IPS DF 6.9 (cell line): Measurements from ENCODE around the gene ACADVL.
"Not testable (repeated sequence)": the region's sequence is repeated elsewhere in the genome, so short reads cannot be mapped to it uniquely, and the experiment has no call there.

Experiments used
- DNase-seq: peaks from one replicate; pipeline ENCODE4 v3.0.0-alpha.2; 2013; ENCODE audit warnings: low read depth, low spot score
- H3K27ac ChIP-seq: one replicate; pipeline ENCODE4 v1.5.1; 2013; ENCODE audit warnings: low read length, control low read depth
- H3K27me3 ChIP-seq: 2 replicates; pipeline ENCODE4 v1.6.1; 2013; ENCODE audit warnings: mild to moderate bottlenecking, low read length; ENCODE audit not compliant: control insufficient read depth, insufficient read depth
- H3K36me3 ChIP-seq: 2 replicates; pipeline ENCODE4 v1.6.1; 2013; ENCODE audit warnings: low read length; ENCODE audit not compliant: control insufficient read depth, insufficient read depth
- H3K4me1 ChIP-seq: 2 replicates; pipeline ENCODE4 v1.6.1; 2013; ENCODE audit warnings: low read length; ENCODE audit not compliant: control insufficient read depth, insufficient read depth
- H3K4me3 ChIP-seq: 2 replicates; pipeline ENCODE4 v1.5.1; 2013; ENCODE audit warnings: mild to moderate bottlenecking, low read length
- H3K9me3 ChIP-seq: 2 replicates; pipeline ENCODE4 v1.6.1; 2013; ENCODE audit warnings: low read length, inconsistent platforms; ENCODE audit not compliant: control insufficient read depth, insufficient read depth
- WGBS: extraction: QIAGEN DNeasy Blood & Tissue Kit; methylation state at CpG from one replicate; pipeline ENCODE4 v1.1.7; 2013; ENCODE audit warnings: mixed read lengths, missing lambda C conversion rate; ENCODE audit not compliant: insufficient read length, insufficient coverage; 5-methylcytosine and 5-hydroxymethylcytosine counted together

ACADVL gene

GRCh38 chr17:7219812-7220592 is at the start of gene ACADVL, which contains the start of gene DLG4:
Gene ACADVL (plus strand): TSS chr17:7219938. CDS start chr17:7219985, 47 bp downstream.
Gene DLG4 (minus strand): TSS chr17:7219836.
- Histone ChIP-seq H3K4me3 (peak within 1 kb of the TSS; percentile 71), H3K4me1 (peaks cover 3% of the 10 kb centered on the region), H3K27me3 (no peaks in the 10 kb centered on the region), H3K27ac (no peak within 1 kb of the TSS), H3K36me3 (peaks cover 29% of the 10 kb centered on the region), H3K9me3 (no peaks in the 10 kb centered on the region)
- WGBS = no CpG with 5 or more reads among the region's 63 CpGs
- DNase-seq = peak; percentile 61

DNA sequence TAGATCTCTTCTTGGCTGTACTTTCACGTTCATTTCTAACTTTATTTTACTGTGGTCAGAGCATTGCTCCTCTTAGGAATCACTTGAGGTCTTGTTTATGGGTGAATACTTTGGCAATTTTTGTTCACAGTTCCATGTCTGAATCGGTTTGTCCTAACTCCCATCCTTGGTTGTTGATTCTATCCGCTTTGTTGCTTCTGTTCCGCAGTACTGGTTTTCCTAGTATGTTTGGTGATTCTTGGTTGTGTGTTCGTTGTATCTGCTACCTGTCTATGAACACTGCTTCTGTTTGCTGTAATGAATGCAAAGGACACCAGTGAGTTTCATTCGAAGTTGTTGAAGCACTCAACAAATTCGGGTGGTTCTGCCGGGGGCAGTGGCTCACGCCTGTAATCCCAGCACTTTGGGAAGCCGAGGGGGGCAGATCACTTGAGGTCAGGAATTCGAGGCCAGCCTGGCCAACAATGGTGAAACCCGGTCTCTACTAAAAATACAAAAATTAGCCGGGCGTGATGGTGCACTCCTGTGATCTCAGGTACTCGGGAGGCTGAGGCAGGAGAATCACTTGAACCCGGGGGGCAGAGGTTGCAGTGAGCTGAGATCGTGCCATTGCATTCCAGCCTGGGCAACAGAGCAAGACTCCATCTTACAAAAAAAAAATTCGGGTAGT is 47.1 kb upstream of the ACADVL start:
- H3K27ac ChIP-seq, H3K9me3 ChIP-seq, DNase-seq, H3K36me3 ChIP-seq, H3K27me3 ChIP-seq, H3K4me3 ChIP-seq, H3K4me1 ChIP-seq: not testable (repeated sequence)
- WGBS = no CpG with 5 or more reads among the region's 18 CpGs

DNA sequence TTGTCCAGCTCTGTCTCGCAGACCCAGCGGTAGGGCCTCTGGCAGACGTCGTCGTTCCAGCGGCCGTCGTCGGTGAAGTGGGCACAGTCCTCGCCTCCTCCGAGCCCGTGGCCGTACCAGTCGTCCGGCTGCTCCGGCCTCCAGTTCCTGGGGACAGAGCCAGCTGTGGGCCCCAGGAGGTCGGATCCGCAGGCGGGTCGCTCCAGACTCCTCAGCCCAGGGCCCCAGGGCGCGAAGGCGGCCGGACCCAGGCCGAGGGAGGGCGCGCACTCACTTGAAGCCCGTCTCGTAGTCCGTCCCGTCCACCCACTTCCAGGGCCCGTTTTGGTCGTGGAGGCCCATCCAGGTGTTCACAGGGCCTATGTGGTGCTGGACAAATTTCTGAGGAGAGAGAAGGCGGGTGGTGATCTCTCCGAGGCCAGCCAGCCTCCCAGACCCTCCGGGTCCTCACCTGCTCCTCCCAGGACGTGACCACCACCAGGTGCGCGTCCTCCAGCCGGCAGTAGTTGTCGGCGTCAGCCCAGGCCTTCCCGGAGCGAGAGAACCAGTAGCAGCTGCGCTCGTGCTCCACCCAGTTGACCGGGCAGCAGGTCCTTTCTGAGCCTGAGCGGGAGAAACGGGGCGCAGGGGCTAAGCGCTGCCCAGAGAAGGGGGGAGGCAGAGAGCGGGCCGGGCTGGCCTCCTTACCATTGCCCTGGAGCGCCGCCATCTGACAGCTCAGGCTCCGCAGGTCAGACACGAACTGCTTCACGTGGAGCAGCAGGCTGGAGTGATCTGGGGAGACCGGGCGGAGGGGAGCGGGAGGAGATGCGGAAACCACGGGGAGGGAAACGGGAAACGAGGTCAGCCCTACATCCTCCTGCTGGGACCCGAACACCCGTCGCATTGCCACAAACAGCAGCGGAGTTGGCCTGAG is 45.8 kb upstream of the ACADVL start:
- WGBS = no CpG with 5 or more reads among the region's 69 CpGs
- DNase-seq = peak; percentile 70
- Histone ChIP-seq H3K4me1 (no peaks in the 10 kb centered on the region), H3K27me3 (peaks cover 3% of the 10 kb centered on the region; the same call in 1 of the 2 replicates), H3K4me3 (peak overlapping the region; percentile 10; the same call in 1 of the 2 replicates), H3K36me3 (no peaks in the 10 kb centered on the region), H3K27ac (no peak overlapping the region), H3K9me3 (no peaks in the 10 kb centered on the region)

GRCh38 chr17:7174603-7175326 is 45.0 kb upstream of the ACADVL start:
- Histone ChIP-seq H3K4me1 (no peaks in the 10 kb centered on the region), H3K27me3 (peaks cover 3% of the 10 kb centered on the region; the same call in 1 of the 2 replicates), H3K36me3 (no peaks in the 10 kb centered on the region), H3K9me3 (no peaks in the 10 kb centered on the region), H3K27ac (no peak overlapping the region), H3K4me3 (no peak overlapping the region; the same call in 1 of the 2 replicates)
- 100% methylated on average over 7 of the region's 7 CpGs for WGBS
- no peak for DNase-seq

DNA sequence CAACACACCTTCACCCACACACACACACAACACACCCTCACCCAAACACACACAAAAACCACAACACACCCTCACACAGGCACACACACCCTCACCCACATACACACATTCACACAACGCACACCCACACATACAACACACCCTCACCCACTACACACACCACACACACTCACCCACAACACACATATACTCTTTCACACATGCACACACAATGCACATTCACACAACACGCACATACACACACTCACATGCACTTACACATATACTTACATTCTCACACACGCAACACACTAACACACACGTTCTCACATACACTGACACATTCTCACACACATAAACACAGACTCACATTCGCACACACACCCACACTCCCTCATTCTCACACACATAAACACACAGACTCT is 44.4 kb upstream of the ACADVL start:
- no peaks in the 10 kb centered on the region for H3K36me3 ChIP-seq
- no peak overlapping the region for H3K27ac ChIP-seq
- no peaks in the 10 kb centered on the region for H3K4me1 ChIP-seq
- no peaks in the 10 kb centered on the region for H3K9me3 ChIP-seq
- H3K27me3 ChIP-seq = peaks cover 3% of the 10 kb centered on the region; the same call in 1 of the 2 replicates
- no peak overlapping the region for H3K4me3 ChIP-seq
- DNase-seq = no peak
- WGBS = 100% methylated on average over 5 of the region's 5 CpGs

DNA sequence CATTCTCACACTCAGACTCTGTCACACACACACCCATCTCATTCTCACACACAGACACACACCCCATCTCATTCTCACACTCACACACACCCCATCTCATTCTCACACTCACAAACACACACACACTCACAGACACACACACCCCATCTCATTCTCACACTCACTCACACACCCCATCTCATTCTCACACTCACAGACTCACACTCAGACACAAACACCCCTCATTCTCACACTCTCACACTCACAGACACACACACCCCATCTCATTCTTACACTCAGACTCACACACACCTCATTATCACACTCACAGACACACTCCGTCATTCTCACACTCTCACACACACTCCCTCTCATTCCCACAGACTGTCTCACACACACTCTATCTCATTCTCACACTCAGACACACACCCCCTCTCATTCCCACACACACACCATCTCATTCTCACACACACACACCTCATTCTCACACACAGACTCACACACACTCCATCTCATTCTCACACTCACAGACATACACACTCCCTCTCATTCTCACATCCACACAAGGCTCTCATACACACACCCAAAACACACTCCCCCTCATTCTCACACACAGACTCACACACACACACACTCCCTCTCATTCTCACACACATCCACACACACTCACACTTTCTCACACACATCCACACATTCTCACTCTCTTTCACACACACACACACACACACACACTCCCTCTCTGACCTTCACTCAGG is 43.5 kb upstream of the ACADVL start:
- Histone ChIP-seq H3K4me3 (no peak overlapping the region), H3K4me1 (no peaks in the 10 kb centered on the region), H3K27ac (no peak overlapping the region), H3K36me3 (no peaks in the 10 kb centered on the region), H3K27me3 (peaks cover 3% of the 10 kb centered on the region; the same call in 1 of the 2 replicates), H3K9me3 (no peaks in the 10 kb centered on the region)
- no peak for DNase-seq
- WGBS = 100% methylated on average over 1 of the region's 1 CpG

DNA sequence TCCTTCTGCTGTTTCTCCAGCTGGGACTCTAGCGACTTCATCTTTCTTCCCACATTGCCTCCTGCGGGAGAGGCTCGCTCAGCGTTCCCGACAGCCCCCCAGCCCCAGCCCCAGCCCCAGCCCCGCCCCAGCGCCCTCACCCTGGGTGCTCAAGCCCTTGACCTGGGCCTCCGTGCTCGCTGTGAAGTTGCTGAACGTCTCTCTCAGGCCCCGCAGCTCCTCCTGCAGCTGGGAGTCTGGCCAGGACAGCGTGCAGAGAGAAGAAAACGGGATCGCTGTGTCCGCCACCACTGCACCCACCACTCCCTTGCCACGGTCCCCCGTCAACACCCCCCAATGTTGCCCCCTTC is 42.9 kb upstream of the ACADVL start:
- H3K27ac ChIP-seq = no peak overlapping the region
- no CpG with 5 or more reads among the region's 17 CpGs for WGBS

GRCh38 chr17:7177191-7177953 is 42.4 kb upstream of the ACADVL start:
- Histone ChIP-seq H3K27me3 (peaks cover 3% of the 10 kb centered on the region; the same call in 1 of the 2 replicates), H3K9me3 (no peaks in the 10 kb centered on the region), H3K36me3 (no peaks in the 10 kb centered on the region), H3K4me1 (no peaks in the 10 kb centered on the region), H3K27ac (no peak overlapping the region), H3K4me3 (peak overlapping the region; percentile 45; the same call in 1 of the 2 replicates)
- WGBS = no CpG with 5 or more reads among the region's 31 CpGs
- DNase-seq = no peak

More for the DNA sequence above, 42.9 kb upstream of the ACADVL start:
- DNase-seq = no peak
- Histone ChIP-seq H3K27me3 (peaks cover 3% of the 10 kb centered on the region; the same call in 1 of the 2 replicates), H3K4me3 (peak overlapping the region; percentile 45; the same call in 1 of the 2 replicates), H3K9me3 (no peaks in the 10 kb centered on the region), H3K4me1 (no peaks in the 10 kb centered on the region), H3K36me3 (no peaks in the 10 kb centered on the region)
